GM18858 (cell line): ENCODE measurements around the gene PPIF.

ENCODE experiments used
- ATAC-seq: cut with Tn5 transposase; IDR thresholded peaks from one replicate; pipeline ENCODE4 v1.9.1; 2021; ENCODE audit not compliant: unreplicated experiment

The PPIF gene

DNA sequence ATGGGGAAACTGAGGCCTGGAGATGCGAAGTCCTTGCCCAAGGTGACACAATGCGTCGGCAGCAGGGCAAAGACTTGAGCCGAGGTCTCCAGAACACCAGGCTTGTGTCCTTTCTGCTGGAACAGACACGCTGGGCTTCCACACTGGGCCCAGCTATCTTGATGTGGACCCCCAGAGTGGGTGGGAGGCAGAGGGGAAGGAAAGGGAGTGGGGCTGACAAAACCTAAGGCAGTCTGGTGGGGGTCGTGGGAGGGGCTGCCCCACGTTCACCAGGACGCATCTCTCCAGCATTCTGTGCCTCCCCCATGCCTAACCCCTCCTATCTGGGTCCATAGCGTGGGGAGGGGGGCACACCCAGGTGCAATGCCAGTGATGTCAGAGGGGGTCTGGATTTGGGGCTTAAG, 38.1 kb downstream of the PPIF start:
- no peak for ATAC-seq

DNA sequence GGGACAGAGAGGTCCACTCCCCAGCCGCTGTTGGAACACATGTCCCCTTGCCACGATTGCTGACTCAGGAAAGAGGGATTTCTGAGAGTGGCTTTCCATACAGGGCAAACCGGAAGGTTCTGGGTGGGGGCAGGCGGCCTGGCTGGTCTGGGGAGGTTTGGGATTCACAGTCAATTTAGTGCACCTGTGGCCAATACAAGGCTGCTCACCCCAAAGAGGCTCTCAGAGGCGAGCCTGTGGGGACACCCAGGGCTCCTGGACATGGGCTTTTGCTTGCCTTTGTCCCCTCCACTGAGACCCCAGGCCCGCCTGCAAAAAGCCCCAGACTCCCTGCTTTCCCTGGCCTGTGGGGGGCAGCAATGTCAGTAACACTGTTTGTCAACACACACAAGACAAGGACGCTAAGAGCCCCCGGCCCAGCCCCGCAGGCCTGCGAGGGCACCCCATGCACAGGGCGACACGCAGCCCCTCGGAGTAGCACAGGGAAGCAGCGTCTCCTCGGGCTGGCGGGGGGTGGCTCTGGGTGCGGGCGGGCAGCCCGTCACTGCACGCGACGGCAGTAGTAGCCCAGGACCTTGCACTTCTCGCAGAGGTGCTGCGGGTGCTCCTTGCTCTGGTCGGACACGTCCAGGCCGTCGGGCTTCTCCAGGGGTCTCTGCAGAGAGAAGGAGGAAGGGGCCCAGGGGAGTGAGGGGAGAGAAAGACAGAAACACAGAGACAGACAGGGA, 38.7 kb downstream of the PPIF start:
- ATAC-seq = no peak

DNA sequence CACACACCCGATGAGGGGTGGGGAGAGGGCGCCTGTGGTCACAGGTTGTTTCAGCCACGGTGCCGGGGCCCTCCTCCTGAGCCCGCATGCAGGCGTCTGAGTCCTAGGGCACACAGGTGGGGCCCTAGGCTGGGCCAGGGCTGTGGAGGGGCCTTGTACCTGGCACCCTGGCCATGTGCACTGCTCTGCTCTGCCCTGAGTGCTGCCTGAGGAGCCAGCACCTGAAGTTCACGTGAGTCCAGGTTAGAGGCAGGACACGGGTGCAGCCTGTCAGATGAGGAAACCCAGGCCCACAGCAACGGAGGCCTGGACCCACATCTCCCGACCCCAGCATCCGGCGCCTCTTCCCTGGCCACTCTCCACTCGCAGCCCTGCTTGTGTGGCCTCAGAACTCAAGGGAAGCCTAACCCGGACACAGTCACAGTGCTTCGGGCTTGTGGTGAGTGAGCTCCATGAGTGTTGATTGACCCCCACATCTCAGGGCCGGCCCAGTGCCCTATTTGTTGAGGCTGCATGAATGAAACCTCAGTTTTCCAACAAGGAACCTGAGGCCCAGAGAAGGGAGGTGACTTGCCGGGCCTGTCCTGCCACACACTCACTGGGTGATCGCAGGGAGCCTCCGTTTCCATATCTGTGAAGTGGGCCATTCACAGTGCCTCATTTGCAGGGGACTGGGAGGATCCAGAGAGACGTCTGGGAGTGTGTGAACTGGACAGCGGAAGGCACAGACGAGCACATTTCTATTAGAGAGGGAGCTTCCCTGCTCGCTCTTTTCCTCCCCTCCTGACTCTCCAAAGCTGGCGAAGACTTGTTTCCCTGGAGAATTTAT, 39.6 kb downstream of the PPIF start:
- no peak for ATAC-seq

GRCh38 chr10:79387466-79387973, 40.3 kb downstream of the PPIF start:
- ATAC-seq = no peak

DNA sequence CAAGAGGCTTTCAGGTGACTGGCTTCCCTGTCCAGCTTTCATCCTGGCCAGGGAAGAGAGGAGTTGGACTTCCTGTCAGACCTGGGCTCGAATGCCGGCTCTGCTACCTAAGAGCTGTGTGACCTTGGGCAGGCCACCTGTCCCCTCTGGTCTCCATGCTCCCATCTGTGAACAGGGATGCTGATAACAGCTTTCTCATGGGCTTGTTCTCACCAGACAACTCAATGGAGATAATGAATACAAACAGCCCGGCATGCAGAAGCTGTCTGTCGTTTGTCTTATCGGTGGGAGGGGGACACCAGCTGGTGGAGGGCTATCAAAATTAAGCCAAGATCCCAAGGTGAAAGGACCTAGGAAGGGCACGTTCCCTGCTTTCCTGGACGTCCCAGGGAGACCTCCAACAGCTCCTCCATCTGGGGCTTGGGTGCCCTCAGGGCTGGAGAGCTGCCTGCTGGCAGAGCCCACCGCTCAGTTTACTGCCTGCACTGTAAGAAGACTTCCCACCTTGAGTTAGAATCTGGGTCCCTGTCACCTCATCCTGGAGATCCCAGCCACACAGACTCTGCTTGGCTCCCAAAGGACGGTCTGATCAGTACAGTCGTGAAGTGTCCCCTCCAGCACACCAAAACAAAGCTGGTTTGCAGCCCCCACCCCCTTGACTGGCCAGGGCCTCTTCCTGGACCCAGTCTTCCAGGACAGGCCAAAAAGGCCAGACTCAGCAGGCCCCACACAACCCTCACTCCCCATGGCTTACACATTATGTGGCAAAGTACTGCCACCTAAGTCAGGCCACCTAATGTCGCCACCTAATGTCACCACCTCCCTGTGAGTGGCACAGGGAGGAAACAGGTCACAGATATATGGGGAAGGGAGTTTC, 40.9 kb downstream of the PPIF start:
- ATAC-seq = no peak

DNA sequence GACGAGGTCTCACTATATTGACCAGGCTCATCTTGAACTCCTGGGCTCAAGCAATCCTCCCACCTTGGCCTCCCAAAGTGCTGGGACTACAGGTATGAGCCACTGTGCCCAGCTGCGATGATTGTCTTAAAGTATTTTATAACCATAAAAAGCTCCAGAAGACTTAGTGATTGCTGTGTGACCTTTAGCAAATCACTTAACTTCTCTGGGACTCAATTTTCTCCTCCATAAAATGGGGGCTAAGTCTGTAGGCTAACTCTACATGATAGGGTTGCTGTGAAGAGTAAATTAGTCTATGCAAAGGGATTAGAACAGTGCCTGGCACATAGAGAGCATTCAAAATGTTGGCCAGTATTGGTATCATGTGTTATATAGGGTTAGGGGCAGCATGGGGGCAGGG, 42.8 kb downstream of the PPIF start:
- no peak for ATAC-seq

GRCh38 chr10:79390551-79391229, 43.4 kb downstream of the PPIF start:
- ATAC-seq = no peak

GRCh38 chr10:79391231-79392019, 44.2 kb downstream of the PPIF start:
- ATAC-seq = no peak

- no peak for ATAC-seq
Observed at GRCh38 chr10:79392020-79392398, 44.7 kb downstream of the PPIF start.

DNA sequence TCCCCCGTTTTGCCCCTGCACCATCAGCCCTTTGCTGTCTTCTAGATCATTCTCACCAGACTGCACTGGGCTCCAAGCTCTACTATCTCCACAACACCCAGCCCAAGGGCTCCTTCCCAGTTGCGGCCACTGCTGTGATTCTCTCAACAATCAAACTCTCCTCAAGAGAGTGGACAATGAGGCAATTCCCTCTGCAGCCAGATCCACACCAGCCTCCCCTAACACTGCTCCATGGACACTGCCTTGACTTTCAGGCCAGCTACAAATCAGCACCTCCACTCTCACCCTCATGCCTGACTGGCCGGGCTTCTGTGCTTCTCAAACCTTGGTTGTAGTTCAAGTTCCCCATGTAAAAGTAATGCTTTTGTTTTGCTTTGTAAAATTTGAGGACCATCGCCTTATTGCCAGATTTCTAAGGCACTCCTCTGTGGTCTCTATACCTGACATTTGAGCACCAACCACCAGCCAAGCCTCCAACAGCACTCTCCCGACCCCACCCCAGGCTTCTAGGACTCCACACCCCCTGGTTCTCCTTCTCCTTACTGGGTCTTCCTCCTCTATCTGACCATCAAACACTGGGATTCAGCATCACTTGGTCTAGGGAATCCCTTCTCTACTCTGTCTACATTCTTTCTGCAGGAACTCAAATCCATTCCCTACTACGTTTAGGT, 45.4 kb downstream of the PPIF start:
- no peak for ATAC-seq

DNA sequence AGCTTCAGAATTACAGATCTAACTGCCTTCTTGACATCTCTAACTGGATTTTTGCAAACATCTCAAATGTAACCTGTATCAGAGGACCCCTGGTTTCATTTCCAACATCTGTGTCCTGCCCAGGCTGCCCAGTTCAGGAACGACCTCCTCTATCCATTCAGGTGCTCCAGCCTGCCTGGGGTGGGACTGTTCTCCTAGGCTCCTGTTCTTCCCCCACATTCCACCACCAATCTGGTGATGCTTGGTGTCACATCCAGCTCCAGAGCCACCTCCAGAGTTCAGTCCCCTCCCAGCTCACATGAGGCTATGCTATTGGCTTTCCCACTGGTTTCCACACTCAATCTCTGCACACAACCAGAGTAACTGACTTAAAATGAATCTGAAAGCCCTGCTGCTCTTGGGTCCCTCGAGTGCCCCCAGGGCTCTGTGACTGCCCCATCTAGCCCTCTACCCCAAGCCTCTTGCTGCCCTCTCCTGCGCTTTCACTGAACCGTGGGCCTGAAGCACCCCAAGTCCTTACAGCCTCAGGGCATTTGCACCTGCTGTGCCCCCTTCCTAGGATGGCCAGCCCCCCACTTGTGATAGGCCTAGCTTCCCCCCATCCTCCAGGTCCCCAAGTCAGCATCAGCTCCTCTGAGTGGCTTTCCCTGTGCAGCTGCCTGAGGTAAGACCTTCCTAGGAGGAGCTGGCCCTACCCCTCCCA, 46.1 kb downstream of the PPIF start:
- no peak for ATAC-seq

DNA sequence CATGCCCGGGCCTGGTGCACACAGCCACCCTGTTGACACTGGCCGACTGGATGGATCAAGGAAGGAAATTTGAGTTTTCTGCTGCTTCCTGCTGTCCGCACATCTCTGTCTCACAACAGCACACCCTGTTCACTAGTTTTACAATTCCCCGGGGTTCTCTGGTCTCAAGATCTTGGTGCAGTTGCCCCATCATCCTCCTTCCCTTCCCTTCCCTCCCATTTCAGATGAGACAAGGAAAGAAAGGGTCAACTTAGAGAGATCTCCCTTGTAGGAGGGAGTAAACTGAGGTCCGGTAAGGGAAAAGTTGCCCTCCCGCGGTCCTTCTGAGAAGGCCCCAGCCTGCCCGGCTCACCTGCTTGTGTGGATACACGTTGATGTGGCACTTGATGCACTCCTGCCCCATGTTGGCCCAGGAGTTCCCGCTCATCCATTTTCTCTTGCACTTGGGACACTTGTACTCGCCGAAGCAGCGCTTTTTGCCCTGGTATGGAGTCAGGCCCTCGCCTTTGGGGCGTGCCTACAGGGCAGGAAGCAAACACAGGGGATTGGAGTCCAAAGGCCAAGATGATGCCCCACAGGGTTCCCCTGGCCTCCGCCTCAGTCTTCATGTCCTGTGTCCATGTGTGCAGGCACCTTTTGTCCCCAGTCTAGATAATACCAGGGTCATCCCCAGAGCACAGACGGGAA, 46.8 kb downstream of the PPIF start:
- ATAC-seq = no peak

DNA sequence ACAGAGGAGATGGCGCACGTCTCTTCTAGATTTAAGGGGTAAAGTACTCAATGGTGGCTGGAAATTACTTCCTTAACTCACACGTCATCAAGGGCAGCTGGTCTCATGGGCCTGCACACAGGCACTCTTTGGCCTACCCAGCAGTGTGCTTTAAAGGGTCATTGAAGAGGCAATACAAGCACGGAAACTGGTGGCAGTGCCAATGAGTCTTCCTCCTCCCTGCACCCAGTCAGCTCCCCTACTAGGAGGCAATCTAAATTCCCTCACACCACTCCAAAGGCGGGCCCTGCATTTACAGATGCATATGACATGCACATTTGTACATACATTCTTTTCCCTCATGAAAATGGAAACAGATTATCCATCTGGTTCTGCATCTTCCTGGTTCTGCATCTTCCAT, 47.4 kb downstream of the PPIF start:
- no peak for ATAC-seq

- no peak for ATAC-seq
Observed at GRCh38 chr10:79396520-79396919, 49.3 kb downstream of the PPIF start.

DNA sequence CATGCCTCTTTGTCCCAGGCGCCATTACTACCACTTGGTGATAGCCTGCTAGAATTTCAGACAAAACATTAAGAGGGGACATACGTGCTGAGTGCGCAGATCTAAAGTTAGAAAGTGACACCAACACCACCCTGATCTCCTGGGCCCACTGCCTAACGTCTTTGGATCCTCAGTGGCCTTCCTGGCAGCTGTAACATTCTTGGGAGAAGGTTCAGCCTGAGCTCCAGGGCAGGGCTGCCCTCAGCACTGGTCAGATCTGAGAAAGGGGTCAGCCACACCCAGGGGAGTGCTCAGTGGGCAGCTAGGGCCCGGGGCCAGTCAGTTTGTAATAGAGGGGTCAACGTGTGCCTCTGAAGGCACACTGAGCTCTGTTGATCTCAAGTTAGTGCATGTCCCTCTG, 49.8 kb downstream of the PPIF start:
- no peak for ATAC-seq

- no peak for ATAC-seq
Observed at GRCh38 chr10:79397575-79398303, 50.5 kb downstream of the PPIF start.

GRCh38 chr10:79398642-79399041, 51.4 kb downstream of the PPIF start:
- ATAC-seq = no peak
